Smooth muscle cell of the brain vasculature (primary cell): ENCODE results near the gene KSR1.
A peak's percentile ranks its signal among the peaks of the same experiment; 100 is the strongest.

Source experiments
- DNase-seq: peaks from one replicate; pipeline ENCODE4 v3.0.0-alpha.2; 2012; ENCODE audit warnings: low read depth, low spot score

The KSR1 gene

DNA sequence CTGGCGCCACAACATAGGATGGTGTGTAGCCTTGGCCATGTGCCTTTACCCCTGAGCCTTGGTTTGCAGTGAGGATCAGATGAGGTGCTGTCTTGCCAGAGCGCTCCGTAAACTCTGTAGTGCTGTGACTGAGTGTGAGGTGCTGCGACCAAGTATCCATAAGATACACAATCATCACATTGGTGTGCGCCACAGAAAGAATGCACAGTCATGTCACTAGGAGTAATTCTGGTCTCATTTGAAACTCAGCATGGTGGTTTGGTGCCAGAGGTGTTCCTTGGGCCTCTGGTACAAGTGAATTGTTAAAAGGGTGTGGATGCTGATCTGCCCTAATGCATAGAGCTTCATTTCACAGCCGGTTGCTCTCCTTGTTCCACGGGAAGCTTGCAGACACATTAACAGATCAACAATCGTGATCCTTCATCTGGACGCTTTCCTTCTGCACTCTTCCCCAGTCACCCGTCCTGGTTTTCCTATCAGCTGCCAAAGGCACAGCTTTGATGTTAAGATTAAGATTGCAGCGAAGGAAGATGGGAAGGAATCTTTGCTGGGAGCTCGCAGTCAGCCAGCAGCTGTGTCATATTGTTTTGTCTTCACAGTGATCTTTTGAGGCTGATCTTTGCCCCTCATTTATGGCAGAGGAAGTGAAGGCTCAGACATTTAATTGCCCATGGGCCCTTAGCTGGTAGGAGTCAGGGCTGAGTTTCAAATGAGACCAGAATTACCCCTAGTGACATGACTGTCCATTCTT, 79.1 kb downstream of the KSR1 start:
- no peak for DNase-seq

DNA sequence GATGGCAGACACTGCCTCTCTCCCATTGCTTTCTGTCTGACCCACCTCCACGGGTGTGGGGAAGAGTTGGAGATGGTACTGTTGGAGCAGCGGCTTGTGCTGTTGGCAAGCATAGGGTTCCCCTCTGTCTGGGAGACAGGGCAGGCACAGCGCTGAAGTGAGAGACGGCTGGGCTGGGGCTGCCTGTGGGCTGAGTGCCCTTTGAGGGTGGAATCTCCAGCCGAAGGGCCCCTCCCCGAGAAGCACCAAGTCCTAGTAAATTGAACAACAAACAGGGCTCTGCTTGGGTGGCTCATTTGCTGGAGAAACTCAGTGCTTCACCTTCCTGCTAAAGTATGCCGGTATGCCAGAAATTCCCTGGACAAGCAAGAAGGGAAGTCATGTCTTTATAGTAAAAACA, 79.7 kb downstream of the KSR1 start:
- DNase-seq: no peak

- DNase-seq: no peak
Measured at GRCh38 chr17:27536781-27537180, 80.5 kb downstream of the KSR1 start.

DNA sequence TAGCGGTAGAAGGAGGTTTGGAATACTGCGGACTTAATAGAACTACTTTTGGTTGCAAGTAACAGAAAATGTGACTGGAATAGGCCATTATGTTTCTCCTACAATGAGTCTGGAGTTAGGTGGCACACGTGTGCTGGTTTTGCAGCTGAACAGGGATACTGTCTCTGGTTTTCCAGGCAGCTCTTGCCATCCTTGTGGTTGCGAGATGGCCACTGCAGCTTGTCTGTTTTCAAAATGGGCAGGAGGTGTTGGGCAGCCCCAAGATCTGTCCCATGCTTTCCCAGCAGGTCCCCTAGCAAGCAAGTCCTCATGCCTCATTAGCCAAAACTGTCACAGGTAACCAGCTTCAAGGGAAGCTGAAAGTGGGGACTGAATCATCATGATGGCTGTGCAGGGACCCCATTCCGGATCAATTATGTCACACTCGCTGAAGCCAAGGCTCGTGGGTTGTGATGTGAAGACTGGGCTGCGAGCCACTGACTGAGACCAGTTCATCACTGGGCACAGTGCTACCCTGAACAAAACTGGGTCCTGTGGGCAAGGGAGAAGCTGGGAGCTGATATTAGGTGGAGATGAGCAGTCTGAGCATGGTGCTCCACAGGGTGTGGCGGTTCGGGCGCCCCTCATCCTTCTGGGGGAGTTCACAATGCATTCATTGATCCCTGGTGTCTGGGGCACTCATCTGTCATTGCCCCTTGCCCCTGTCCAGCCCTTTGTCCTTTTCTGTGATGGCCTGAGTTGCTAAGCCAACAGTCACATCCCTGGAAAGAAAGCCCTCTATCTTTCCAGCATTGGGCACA, 82.1 kb downstream of the KSR1 start:
- no peak for DNase-seq

DNA sequence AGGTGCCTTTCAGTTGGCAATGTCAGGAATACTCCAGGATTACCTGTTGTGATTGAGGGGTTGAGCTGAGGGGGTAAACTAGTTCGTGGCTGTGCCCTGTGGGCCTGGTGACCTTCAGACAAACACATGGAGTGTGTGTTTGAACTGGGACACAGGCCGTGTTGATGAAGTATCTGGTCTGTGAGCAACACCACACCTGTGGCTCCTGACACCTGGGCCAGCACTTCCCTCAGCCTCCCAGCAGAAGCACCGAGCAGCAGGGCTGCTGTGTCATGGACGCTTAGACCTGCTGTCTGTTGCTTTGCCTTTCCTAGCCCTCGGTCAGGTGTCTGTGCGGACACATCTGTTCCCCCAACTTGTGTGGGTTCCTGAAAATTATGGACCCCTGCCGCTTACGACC, 82.9 kb downstream of the KSR1 start:
- no peak for DNase-seq

DNA sequence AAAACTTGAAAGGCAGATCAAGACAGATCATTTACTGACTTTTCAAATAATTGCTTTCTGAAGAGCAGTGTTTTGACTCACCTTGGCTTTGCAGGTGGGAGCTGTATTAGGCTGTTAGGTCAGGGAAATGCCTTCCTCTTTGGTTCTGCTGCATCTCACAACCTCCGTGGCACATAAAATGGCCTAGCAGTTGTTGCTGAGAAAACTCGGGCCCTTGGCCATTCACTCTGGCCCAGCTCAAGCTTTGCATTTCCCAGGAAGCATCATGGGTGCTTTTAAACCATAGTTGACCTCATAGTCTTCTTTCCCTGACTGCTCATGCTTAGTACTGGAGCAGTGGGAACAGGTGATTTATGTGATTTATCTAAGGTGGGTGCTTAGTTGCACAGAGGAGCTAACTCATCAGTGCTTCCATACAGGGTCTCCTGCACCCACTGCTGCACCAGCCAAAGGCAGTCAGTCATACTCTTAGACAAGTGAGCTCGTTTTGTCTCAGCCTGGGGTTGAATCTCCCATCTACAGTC, 83.6 kb downstream of the KSR1 start:
- no peak for DNase-seq

DNA sequence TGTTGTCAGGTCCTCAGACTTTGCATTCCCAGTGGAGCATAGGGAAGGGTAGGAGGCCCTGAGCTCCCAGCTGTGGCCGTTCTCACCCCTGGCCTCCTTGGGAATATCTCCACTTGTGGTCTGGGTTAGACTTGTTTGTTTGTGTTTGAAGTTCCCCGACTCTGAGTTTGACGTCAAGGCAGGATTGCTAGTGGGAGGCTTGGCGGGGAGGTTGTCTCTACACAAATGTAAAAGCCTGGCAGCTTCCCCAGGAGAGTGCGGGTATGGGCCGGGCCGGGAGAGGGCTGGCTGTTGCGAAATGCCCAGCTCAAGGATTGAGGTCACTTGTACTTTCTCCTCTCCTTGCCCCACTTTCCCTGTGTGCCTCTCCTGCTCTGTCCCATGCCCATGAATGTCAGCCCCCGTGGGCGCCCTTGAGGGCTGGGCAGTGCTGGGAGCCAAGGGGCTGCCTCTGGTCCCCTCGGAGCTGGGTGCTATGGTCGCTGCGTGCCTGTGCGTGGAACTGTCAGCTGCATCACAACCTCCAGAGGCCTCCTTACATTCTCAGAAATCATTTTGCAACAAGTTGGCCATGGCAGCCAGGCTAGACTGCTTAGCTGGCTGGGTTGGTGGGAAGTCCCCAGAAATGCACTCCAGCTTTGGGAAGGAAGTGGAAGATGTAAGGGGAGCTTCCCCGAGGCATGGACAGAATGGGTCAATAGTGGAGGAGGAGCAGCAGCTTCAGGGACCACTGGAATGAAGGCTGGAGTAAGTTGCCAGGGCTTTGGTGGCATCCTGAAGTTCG, 84.3 kb downstream of the KSR1 start:
- peak; percentile 92 for DNase-seq

DNA sequence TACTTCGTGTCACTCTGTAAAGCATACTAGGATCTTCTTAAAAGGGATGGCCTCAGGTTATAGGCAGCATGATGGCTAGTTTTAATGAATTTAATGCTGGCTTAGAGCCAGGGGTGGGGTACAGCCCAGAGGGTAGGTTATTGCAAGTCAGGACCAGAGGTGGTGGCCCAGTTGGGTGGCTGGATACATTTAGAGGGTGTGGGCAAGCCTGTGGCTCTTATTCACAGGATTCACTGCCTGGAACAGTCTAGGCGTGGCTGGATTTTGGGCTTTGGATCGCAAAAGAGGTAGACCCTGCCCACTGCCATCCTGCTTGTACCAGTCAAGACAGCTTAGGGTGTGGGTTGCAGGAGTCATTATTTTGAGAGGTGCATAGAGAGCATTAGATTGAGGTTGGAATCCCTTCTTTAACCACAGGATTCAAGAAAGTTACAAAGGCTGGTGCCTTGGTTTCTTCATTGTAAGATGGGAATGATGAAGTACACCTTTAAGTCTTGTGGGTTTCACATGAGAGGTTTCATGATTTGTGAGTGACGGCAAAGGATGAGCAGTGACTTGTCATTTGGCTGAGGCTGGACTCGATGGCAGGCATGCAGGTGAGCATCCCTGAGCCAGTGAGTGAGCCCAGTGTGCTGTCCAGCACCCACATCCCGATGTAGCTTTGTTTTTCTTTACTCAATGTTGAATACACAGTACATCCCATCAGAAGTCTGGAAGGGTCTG, 85.2 kb downstream of the KSR1 start:
- DNase-seq: no peak

GRCh38 chr17:27542841-27543463, 86.7 kb downstream of the KSR1 start:
- no peak for DNase-seq

DNA sequence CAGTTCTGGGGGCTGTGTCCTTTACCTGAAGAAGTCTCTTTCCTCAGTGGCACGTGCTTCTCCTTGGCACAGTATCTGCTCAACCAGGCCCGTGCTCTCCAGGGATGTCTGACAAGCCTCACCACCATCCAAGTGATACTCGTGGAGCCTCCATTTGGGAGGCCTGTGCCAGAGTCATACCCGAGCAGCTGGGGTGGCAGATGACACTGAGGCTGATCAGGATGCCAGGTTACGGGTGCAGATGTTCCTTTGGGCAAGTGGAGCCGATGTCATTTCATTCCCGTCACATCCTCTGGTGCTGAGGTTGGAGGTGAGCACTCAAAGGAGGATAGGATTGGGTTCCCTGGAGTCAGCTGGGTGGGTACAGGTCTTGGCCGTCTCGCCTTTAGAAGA, 87.2 kb downstream of the KSR1 start:
- no peak for DNase-seq

DNA sequence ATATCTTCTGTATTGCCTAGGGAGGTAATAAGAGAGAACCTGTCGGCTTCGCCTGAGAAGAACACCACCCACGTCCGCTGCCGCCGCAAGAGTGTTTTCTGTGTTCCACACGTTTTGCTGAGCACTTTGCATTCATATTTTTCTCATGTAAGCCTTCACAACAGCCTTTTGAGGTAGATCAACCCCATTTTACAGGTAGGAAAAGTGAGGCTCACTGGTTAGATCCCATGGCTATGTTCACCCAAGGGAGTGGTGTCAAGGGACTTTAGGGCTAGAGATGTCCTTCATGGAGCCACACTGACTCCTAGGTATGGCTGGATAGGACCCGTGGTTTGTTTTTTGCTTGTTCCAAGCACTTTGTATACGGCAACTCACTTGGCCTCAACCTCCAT, 87.7 kb downstream of the KSR1 start:
- DNase-seq: no peak

DNA sequence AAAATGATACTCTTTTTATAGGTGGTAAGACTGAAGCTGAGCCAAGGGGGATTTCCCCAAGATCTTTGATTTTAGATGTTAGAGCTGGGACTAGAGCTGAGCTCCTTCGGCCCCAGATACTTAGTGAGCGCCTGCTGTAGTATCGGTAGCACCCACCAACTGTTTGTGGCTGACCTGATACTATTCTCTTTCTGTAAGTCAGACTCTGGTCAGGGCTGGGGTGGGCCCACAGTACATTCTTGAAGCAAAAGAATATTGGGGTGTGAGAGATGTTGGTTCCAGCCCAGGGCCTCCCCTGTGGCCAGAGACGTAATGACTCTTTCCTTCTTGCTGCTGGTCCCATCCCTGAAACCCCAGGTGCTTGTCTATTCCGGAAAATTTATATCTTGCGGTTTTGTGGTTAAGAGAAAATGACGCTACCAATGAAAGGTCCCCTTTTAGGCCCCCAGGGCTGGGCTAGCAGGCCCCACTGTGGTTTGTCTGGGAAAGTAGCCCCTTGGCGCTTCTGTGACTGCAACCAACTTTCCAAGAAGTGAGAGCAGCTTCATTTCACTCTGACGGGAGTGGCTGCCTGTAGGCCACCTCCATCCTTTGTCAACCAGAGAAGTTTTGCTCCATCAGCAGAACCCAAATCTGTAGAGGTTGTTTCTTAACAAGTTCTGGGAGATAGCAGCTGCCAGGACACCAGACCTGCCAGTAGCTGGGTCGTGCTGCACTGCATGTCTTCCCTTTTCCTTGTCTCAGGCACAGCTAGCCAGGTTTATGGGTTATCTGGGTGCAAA, 88.3 kb downstream of the KSR1 start:
- no peak for DNase-seq

- DNase-seq: no peak
Measured at GRCh38 chr17:27545562-27546229, 89.4 kb downstream of the KSR1 start.

DNA sequence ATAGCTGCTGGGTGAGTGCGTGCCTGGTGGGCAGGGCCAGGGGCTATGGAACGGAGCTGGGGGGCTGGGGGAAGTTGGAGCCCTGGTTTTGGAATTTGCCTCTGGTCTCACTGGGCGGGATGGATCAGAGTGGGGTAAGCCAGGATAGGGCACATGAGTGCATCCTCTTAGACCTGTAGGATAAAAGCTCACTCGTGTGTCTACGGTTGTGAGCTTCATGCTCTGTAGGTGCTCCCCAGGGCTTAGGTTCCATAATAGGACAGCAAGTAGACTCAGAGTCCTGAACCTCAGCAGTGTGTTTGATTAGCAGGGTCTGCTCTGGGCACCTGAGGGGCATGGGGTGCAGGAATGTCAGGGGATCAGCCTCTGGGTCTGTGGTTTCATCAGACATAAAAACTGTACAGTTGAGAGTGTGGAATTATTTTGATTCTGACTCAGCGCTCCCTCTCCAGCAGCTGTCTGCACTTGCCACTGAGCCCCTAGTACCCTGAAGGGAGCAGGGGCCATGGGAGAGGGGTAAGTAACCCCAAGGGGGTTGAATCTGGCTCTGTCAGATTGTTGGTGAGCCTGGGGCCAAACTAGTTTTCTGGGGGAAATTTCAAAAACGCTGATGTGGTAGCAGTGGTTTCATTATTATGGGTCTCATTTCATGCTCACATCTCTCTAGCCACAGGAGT, 90.5 kb downstream of the KSR1 start:
- no peak for DNase-seq

GRCh38 chr17:27547301-27547683, 91.0 kb downstream of the KSR1 start:
- DNase-seq: no peak

DNA sequence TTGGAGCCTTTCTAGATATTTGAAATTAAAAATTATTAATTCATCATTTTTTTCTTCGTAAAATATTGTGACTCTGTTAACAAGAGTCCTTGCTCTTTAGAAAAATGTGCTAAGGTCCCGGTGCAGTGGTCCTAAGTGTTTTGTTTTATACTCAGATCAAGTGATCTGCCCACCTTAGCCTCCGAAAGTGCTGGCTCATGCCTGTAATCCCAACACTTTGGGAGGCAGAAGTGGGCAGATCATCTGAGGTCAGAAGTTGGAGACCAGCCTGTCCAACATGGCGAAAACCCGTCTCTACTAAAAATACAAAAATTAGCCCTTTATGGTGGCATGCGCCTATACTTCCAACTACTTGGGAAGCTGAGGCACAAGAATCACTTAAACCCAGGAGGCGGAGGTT, 92.1 kb downstream of the KSR1 start:
- no peak for DNase-seq

DNA sequence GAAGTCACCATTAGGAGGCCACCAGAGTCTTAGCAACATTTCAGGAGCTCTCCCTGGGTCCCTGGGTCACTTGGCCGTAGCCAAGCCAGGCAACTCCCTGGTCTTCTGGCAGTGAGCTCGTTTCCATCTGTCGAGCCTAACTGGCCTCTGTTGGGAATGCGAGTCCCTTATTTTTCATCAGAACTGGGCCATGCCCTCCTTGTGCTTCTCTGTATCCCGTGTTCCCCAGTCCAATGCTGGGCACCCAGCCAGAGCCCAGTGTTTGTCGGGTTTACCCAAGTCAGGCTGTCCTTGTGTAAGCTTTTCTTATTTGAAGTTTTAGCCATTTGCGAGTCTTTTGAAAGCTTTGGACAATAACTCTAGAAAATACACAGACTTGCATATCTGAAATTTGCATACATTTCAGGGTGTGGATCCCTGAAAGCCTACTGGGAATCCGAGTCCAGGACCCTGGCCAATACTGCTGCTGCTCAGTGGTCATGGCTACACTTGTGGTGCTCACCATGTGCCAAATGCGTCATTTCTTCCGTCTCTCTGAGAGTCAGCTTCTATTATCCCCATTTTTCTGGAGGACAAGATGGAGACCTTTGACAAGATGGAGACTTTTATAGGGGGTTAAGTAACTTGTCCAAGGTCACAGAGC, 93.1 kb downstream of the KSR1 start:
- DNase-seq: no peak

- DNase-seq: no peak
Measured at GRCh38 chr17:27550291-27550930, 94.2 kb downstream of the KSR1 start.
